Stimulated activated naive CD4-positive, alpha-beta T cell treated with Interleukin-2 at 50 U/mL for 16 hours (primary cell): ENCODE results near the gene FGD5.

Source experiments
- DNase-seq: peaks from one replicate; lab custom pipeline; 2025; lab: John Stamatoyannopoulos, UW

The FGD5 gene, protein sequence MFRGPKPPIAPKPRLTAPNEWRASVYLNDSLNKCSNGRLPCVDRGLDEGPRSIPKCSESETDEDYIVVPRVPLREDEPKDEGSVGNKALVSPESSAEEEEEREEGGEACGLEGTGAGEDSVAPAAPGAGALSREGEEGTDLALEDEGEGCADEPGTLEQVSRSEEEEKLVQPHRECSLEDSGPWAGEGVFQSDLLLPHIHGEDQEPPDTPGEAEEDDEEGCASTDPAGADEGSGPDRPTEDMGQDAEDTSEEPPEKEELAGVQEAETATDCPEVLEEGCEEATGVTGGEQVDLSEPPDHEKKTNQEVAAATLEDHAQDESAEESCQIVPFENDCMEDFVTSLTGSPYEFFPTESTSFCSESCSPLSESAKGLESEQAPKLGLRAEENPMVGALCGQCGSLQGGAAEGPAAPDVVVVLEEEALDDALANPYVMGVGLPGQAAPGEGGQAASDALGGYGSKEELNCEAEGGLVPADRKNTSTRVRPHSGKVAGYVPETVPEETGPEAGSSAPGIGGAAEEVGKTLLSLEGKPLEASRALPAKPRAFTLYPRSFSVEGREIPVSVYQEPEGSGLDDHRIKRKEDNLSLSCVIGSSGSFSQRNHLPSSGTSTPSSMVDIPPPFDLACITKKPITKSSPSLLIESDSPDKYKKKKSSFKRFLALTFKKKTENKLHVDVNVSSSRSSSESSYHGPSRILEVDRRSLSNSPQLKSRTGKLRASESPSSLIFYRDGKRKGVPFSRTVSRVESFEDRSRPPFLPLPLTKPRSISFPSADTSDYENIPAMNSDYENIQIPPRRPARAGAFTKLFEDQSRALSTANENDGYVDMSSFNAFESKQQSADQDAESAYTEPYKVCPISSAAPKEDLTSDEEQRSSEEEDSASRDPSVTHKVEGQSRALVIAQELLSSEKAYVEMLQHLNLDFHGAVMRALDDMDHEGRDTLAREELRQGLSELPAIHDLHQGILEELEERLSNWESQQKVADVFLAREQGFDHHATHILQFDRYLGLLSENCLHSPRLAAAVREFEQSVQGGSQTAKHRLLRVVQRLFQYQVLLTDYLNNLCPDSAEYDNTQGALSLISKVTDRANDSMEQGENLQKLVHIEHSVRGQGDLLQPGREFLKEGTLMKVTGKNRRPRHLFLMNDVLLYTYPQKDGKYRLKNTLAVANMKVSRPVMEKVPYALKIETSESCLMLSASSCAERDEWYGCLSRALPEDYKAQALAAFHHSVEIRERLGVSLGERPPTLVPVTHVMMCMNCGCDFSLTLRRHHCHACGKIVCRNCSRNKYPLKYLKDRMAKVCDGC (N-terminal part only)

DNA sequence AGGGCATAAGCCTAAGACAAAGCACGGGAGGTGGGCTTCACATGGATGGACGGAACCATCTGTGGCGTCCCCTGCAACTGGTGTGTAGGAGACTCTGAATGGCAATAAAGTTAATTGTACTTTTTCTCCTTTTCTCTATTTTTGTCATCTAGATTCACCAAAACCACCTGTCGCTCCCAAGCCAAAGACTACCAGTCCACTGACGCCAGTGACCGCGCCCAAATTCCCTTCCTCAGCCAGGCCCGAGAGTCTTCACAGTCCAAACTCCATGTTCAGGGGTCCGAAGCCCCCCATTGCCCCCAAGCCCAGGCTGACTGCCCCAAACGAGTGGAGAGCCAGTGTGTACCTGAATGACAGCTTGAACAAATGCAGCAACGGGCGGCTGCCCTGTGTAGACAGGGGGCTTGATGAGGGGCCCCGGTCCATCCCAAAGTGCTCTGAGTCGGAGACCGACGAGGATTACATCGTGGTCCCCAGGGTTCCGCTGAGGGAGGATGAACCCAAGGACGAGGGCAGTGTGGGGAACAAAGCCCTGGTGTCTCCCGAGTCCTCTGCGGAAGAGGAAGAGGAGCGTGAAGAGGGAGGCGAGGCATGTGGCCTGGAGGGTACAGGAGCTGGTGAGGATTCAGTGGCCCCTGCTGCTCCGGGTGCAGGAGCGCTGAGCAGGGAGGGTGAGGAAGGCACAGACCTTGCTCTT is at the start of gene FGD5:
Gene FGD5, plus strand, starts transcription at position 159 of the 697 bp plus-strand sequence. Its CDS starts 110 bp downstream, at position 269.
- no peak for DNase-seq

DNA sequence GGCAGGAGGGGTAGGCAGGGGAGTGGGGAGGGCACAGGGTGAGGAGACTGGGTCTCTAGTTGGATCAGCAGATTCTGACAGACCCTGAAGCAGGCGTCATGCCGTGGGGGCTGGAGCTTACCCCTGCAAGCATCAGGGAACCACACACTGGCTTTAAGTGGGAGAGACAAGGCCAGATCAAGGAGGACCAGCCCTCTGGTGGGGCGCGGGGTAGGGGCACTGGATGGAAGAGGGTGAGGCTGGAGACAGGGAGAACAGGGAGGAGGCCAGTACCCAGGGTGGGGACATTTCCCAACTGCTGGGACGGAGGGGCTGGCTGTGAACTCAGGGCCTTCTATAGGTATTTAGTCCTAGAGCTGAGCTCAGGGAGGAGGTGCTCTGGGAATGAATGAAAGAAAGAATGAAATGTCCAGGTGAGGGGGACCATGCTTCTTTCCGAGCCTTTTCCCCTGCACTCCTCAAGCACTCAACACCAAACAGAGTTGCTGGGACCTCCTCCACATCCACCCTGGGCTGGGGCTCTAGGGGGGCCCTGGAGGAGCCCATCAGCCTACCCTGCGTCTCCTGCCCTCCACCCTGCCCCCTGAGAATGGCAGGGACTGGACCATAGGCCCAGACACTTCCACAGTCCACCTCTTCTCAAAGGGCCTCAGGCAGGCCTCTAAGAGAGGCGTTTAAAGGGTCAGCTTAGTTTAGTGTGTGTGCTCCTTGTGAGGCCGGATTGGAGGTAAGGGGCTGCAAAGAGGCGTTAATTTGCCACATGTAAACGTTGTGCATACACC is 49.0 kb upstream of the FGD5 start:
- no peak for DNase-seq

DNA sequence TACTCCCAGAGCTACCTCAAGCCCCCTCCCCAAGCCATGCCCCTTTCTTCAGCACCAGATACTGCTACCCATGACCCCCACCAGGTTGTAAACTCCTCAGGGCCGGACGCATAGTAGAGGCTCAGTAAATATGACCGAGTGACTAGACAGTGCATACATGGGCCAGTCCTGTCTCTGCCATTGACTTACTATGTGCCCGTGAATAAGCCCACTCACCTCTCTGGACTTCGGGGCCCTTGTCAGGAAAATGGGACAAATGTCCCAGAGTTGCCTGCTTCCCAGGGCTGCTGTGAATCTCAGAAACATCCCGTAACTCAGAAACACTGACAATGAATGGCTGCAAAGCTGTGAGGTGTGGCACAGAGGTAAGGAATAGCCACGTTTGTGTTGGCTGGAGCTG is 48.2 kb upstream of the FGD5 start:
- no peak for DNase-seq

DNA sequence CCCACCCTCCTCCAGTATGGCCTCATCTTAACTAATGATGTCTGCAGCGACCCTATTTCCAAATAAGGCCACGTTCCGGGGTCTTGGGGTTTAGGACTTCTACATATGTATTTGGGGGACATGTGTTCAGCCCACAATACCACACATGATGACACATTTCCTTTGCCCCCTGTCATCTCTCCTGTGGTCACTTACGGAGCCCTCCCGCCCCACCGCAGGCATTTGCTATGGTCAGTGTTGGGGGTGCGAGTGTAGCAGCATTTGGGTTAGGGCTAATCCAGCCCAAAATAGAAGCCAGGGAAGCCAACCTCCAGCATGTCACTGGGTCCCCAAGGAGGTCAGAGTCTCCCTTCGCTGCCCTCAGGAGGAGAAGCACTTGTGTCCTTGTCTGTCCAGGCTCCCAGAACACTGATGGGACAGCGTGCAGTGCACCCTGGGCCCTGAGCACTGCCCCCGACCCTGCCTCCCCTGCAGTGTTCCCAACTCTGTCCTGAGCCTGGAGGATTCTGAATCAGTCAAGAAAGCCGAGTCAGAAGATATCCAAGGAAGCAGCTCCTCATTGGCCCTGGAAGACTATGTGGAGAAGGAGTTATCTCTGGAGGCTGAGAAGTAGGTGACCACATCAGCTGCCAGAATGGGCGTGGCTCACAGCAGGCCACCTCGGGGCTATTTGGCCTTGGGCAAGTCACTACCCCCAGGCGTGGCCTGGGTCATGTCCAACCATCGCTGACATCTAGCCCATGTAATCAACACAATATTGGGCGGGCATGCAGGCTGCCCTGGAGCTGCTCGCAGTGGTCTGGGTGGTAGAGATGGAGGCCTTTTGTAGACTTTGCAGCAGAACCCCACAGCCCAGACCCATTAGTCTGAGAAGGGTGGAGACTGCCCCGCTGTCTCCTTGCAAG is 46.9 kb upstream of the FGD5 start:
- no peak for DNase-seq

DNA sequence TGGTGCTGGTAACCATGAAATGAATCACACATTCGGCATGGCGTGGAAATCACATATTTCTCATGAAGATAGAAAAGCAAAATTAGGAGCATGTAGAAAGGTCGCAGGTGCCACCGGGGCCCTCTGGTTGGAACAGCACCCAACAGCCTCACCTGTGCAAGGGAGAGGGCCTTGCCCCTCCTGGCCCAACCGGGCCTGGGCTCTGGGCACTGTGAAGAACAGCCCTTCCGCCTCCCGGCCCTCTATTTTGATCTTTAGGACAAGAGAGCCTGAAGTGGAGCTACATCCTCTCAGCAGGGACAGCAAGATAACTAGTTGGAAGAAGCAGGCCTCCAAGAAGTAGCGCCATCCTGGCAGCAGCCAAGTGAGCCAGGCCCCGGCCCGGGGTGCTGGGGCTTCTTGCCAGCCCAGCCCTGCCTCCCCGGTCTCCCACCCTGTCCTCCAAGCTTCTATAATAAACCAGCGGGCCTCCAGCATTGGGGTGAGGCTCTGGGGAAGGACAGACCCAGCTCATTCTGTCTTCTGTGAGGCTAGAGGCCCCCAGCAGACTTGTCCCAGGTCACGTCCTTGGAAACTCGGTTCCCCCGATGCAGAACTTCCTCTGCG is 46.1 kb upstream of the FGD5 start:
- no peak for DNase-seq

DNA sequence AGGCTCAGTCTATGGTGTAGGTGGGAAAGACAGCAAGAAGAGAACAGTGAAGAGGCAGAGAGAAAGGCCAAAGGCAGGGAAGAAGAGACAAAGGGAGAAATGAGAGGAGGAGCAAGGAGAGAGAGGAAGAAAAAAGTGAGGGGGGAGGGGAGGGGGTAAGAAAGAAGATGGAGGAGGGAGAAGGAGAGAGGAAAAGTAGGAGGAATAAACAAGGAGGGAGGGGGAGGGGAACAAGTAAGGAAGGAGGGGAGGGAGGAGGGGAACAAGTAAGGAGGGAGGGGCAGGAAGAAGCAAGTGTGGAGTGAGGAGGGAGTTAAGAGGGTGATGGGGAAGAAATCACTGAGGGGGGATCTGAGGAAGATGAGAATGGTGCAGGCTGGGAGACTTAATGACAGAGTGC is 45.5 kb upstream of the FGD5 start:
- no peak for DNase-seq

DNA sequence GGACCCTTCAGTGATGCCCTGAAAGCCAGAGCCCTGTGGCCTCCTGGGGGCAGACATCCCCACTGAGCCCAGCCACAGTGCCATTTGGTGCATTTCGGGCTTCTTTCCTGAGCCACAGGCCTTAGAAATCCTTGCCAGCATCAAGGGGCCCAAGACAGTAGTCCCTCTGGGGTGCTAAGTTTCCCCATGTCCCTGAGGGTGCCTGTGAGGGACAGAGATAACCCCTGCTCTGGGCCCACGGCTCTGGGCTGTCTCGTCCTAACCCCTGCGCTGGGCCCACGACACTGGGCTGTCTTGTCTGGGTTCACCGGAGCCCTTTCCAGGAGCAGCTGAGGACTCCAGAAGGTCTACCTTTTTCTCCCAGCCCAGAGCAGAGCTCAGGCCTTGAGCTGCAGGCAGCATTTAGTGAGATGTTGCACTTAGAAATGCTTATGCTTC is 45.1 kb upstream of the FGD5 start:
- no peak for DNase-seq

DNA sequence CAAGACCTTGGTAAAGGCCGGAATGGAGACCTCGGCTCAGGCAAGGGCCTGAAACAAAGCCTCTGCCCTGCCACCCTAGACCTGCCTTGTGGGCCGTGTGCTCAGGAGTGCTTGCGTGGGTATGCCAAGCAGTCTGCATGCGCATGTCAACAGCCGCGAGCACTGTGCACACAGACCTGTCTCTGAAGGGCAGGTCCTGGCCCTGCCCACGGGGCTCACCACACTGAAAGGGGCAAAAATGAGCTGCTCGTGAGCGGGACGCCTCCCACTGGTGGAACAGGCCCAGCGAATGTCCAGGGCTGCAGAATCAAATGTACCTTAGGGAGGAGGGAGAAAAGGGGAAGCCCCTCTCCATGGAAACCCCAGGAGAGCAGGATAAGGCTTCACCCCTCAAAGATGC is 44.3 kb upstream of the FGD5 start:
- DNase-seq, result no peak

DNA sequence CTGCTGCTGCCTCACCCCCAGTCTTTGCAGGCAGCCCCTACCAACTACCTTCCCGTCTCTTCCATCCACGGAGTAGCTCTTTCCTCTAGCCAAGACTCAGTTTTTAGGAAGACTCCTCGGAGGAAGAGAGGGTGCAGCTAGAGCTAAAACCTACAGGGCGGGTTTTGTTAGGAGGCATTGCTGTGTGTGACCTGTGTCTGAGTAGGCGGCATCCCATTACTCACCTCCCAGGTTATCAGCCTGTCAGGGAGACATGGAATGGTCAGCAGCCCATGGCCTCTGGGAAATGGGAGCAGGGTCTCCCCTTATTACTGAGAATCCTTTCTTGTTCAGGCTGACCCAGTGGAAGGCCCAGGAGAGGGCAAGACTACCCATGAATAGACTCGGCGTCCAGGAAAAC is 43.8 kb upstream of the FGD5 start:
- DNase-seq, result no peak

DNA sequence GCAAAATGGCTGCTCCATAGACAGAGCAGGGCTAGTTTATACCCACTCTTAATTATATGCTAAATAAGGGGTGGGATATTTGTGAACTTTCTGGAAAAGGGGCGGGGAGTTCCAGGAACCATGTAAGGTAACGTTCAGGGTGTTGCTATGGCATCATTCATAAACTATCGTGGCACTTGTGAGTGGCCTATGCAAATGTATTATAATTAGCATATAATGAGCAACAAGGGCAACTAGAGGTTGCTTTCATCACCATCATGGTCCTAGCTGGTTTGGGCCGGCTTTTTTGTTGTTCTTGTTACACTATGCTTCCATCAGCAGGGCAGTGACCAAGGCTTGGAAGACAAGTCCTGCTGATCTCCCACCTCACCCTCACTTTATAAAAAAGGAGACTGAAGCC is 43.2 kb upstream of the FGD5 start:
- DNase-seq, result no peak

DNA sequence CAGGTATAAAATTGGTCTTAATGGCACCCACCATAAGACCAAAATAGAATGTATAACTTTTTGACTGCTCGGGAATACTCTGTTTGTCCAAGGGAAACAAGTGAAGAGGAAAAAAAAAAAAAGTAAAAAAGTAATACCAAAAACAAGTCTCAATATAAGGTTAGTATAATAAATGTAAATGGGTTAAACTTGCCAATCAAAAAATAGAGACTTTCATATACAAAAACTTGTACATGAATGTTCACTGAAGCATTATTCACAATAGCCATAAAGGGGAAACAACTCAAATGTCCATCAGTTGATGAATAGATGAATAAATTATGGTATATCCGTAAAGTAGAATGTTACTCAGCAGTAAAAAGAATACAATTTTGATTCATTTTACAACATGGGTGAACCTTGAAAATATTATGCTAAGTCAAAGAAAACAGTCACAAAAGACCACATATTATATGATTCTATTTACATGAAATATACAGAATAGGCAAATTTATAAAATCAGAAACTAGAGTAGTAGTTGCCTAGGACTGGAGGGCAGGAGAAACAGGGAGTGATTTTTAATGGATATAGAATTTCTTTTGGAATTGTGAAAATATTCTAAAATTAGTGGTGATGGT is 39.6 kb upstream of the FGD5 start:
- DNase-seq, result no peak

DNA sequence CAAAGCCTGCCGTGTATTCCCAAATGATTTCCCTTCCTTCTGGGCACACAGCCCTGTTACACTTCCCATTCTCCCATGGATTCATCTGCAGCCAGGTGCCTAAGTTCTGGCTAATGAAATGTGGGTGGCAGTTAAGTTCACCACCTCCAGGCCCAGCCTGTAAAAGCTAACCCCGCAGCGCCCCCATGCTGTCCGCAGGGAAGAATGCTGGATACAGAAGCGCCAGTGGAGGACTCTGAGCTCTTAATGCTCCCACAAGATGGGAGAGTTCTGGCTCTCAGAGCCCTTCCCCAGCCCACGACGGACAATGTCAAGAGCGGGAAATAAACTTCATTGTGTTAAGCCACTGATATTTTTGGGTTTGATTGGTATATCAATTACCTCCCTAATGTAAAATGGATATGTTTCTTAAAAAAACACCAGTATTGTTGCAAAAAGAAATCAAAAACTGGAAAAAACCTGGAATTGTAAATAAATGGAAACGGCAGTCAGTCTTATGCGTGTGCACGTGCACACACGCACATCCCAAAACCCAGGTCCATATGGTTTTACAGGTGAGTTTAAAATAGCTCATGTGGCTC is 37.7 kb upstream of the FGD5 start:
- no peak for DNase-seq

DNA sequence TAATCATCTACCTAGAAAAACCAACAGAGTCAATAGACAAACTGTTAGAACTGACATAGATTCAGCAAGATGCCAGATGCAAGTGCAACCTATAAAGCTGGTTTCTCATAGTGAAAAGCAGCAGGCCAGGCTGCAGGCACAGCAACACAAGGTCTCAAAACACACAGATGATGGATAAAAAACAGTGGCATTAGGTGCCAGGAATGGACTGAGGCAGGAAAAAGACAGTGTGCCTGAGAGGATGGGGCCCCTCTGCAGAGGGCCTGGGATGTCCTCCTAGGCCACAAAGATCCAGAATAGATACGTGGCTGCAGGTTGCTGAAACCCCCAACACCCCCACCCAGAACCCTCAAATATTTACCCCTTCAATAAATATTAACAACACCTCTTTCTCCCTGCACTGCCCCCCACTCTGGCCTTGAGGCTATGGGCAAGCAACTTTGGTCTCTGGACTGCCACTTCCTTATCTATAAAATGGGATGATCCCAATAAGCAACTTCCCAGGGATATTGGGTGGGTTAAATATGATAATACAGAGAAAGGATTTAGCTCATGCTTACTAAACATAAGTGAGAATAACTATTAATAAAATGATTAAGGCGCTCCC is 35.2 kb upstream of the FGD5 start:
- DNase-seq, result no peak

DNA sequence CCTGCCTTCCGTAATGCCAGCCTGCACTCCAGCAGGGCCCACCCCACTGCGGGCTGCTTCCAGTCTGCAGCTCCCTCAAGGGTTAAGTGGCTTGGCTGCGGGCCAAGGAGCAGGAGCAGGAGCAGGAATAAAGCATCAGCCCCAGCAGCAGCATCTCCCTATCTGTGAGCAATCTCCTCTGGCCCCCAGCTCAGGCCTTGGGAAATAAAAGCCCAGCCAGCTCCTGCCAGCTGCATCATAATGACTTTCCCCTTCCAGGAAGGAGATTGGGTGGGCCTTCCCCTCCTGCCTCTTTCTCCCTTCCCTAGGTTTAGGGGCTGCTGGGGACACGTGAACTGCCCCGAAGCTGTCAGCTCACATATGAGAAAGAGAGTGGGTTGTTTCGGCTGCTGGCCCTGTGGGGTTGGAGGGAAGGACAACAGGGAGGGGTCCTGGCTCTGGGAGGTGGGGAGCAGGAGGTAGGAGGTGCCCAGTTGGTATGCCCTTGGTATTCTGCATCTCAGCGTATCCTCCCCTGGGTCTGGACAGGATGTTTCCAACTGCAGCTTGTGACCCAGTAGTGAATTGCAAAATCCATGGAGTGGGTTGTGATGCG is 34.6 kb upstream of the FGD5 start:
- DNase-seq, result no peak

DNA sequence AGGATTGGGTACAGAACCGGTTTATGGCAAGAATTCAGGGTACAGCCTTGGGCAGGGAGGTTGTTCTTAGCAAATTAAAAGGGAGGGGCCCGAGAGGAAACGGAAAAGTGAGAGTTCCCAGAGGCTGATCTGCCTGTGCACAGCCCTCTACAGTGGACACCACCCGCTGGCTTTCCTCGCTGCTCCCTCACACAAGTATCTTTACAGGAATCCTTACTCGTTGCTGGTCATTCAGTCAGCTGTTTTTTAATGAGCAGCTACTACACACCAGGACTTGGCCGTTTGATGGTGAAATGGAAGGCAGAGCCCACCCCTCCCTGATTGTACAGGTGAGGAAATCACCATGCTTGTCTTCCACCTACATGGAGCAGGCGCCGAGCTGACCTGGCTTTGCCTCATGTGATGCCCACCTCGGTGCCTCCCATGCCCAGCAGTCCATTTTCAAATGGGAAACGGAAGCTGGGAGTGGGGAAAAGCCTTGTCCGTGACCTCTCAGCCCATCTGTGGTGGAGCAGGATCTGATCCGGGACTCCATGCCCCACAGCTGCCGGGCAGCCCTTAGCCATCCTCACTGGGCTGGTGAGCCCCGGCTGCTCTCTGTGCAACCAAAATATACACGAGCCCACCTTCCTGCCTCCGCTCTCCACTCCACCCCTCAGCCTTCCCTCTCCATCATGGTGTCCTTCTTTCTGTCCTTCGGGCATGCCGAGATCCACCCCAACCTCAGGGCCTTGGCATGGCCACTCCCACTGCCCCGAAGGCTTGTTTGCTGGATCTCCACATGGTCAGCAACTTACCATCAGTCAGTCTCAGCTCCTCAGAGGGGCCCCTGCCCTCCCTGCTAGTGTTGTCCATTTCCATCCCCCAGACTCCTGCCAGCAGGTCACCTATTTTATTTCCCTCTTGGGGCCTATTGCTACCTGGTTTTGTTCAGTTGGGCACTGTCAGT is 33.3 kb upstream of the FGD5 start:
- no peak for DNase-seq

DNA sequence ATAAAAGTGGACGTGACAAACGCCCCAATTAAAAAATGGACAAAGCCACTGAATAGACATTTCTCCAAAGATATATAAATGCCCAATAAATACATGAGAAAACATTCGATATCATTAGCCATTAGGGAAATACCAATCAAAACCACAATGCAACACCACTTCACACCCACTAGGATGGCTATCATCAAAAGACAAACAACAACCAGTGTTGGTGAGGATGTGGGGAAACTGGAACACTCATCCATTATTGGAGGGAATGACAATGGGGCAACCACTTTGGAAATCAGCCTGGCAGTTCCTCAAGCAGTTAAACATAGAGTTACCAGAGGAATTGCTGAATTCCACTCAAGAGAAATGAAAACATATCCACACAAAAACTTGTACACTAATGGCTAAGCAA is 32.4 kb upstream of the FGD5 start:
- DNase-seq, result no peak

DNA sequence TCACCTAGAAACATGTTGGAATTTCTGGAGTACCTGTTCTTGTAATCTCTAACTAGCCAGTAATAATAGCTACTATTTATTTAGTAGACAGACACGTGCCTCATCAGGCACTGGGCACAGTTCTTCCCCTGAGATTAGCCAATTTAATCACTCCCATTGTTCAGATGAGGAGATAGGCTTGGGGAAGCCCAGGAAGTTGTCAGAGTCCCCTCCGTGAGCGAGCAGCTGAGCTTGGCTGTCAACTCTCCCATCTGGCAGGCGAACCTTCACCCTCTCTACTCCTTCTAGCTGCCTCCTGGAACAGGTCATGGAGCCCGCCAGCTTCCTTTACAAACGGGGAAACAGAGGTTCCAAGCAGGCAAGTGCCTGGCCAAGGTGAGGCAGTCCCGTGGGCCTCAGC is 31.1 kb upstream of the FGD5 start:
- DNase-seq, result no peak
